IMR-90 (cell line): ENCODE results near the gene MIS18A. TPM values are rescaled to one million over a fixed set of nuclear protein-coding genes. Genes with fewer than 3 reads are reported as not detected.

Source experiments
- ATAC-seq: fragments of 200-7000 bp; cut with Tn5 transposase; 2 replicates; pipeline ENCODE4 v1.9.1; 2020; ENCODE audit warnings: low read depth, mild to moderate bottlenecking, moderate library complexity
- BruUV-seq: library from RNA; stranded (reverse); fragments of 400-500 nt; replicated peaks from 2 replicates; lab custom pipeline; 2021; lab: Mats Ljungman, UMichigan
- CTCF ChIA-PET: fragments of 300-600 bp; formaldehyde crosslinking; extraction: SDS; loops from one replicate; lab custom pipeline; 2021; ENCODE audit warnings: antibody characterized with exemption; lab: Yijun Ruan, JAX
- POLR2A ChIA-PET: fragments of 300-600 bp; sonication (Branson Sonifier 250); formaldehyde crosslinking; loops from one replicate; lab custom pipeline; 2022; ENCODE audit warnings: antibody characterized with exemption; ENCODE audit not compliant: unreplicated experiment; lab: Charles Lee
- DNase-seq: peaks from one replicate; pipeline ENCODE4 v3.0.0; 2013
- H2AFZ ChIP-seq: replicated peaks from 2 replicates; pipeline ENCODE3; 2013; ENCODE audit warnings: low read length, mild to moderate bottlenecking; ENCODE audit not compliant: poor library complexity
- H2AK5ac ChIP-seq: 2 replicates; pipeline ENCODE4 v1.6.1; 2013; ENCODE audit warnings: low read depth, low read length, inconsistent platforms
- H2AK9ac ChIP-seq: replicated peaks from 2 replicates; pipeline ENCODE3; 2013; ENCODE audit warnings: mild to moderate bottlenecking, low read depth, low read length, moderate library complexity; ENCODE audit not compliant: poor library complexity
- H2BK120ac ChIP-seq: 2 replicates; pipeline ENCODE4 v1.6.1; 2013; ENCODE audit warnings: low read depth, low read length, inconsistent platforms
- H2BK15ac ChIP-seq: 3 replicates; pipeline ENCODE4 v1.6.1; 2013; ENCODE audit warnings: low read depth, low read length, inconsistent platforms
- H2BK20ac ChIP-seq: 2 replicates; pipeline ENCODE4 v1.6.1; 2013; ENCODE audit warnings: low read depth, mild to moderate bottlenecking, inconsistent platforms, low read length, moderate library complexity
- H2BK5ac ChIP-seq: 2 replicates; pipeline ENCODE4 v1.6.1; 2013; ENCODE audit warnings: mild to moderate bottlenecking, low read depth, low read length, inconsistent platforms; ENCODE audit not compliant: poor library complexity, severe bottlenecking
- H3K14ac ChIP-seq: replicated peaks from 2 replicates; pipeline ENCODE4 v1.6.1; 2013; ENCODE audit warnings: low read depth, low read length, inconsistent platforms
- H3K18ac ChIP-seq: 2 replicates; pipeline ENCODE4 v1.6.1; 2013; ENCODE audit warnings: low read depth, low read length, control low read depth
- H3K23ac ChIP-seq: 2 replicates; pipeline ENCODE4 v1.6.1; 2013; ENCODE audit warnings: low read depth, low read length, inconsistent platforms
- H3K27ac ChIP-seq: 2 replicates; pipeline ENCODE4 v1.5.1; 2013; ENCODE audit warnings: mild to moderate bottlenecking, control low read depth, low read length; ENCODE audit not compliant: insufficient read depth
- H3K27me3 ChIP-seq: 2 replicates; pipeline ENCODE4 v1.6.1; 2013; ENCODE audit warnings: low read length; ENCODE audit not compliant: control insufficient read depth, insufficient read depth
- H3K36me3 ChIP-seq: 2 replicates; pipeline ENCODE4 v1.6.1; 2013; ENCODE audit warnings: low read length, mixed read lengths; ENCODE audit not compliant: control insufficient read depth, insufficient read depth
- H3K4ac ChIP-seq: 2 replicates; pipeline ENCODE4 v1.6.1; 2013; ENCODE audit warnings: low read depth, low read length, inconsistent platforms
- H3K4me1 ChIP-seq: 2 replicates; pipeline ENCODE4 v1.6.1; 2013; ENCODE audit warnings: low read length, mixed read lengths; ENCODE audit not compliant: control insufficient read depth, insufficient read depth
- H3K4me2 ChIP-seq: 2 replicates; pipeline ENCODE4 v1.6.1; 2013; ENCODE audit warnings: low read depth, mild to moderate bottlenecking, control low read depth, low read length, moderate library complexity
- H3K4me3 ChIP-seq: 2 replicates; pipeline ENCODE4 v1.5.1; 2013; ENCODE audit warnings: low read depth, mild to moderate bottlenecking, control low read depth, low read length, moderate library complexity; ENCODE audit not compliant: insufficient read depth
- H3K56ac ChIP-seq: 2 replicates; pipeline ENCODE4 v1.6.1; 2013; ENCODE audit warnings: low read length, inconsistent platforms; ENCODE audit not compliant: insufficient read depth; ENCODE audit errors: extremely low read depth
- H3K79me1 ChIP-seq, 2 experiments: 2 replicates each; pipeline ENCODE4 v1.6.1; 2013; ENCODE audit warnings: low read length in 2 of 2, inconsistent platforms in 1 of 2, low read depth in 1 of 2
- H3K9ac ChIP-seq: 2 replicates; pipeline ENCODE4 v1.6.1; 2013; ENCODE audit warnings: low read depth, low read length, control low read depth
- H3K9me1 ChIP-seq: 2 replicates; pipeline ENCODE4 v1.6.1; 2013; ENCODE audit warnings: low read length, inconsistent platforms; ENCODE audit not compliant: insufficient read depth
- H3K9me3 ChIP-seq: 2 replicates; pipeline ENCODE4 v1.6.1; 2013; ENCODE audit warnings: low read length; ENCODE audit not compliant: control insufficient read depth, insufficient read depth
- H4K20me1 ChIP-seq: 2 replicates; pipeline ENCODE4 v1.6.1; 2013; ENCODE audit warnings: low read length, inconsistent platforms; ENCODE audit not compliant: insufficient read depth
- H4K5ac ChIP-seq: 2 replicates; pipeline ENCODE4 v1.6.1; 2013; ENCODE audit warnings: mild to moderate bottlenecking, low read depth, low read length, control low read depth
- H4K8ac ChIP-seq, 2 experiments: 2 replicates each; pipeline ENCODE4 v1.6.1; 2013; ENCODE audit warnings: low read depth in 2 of 2, low read length in 2 of 2, control low read depth in 1 of 2, inconsistent platforms in 1 of 2
- H4K91ac ChIP-seq: 2 replicates; pipeline ENCODE4 v1.6.1; 2013; ENCODE audit warnings: low read depth, low read length, inconsistent platforms; ENCODE audit not compliant: insufficient read depth
- MXI1 ChIP-seq: IDR thresholded peaks from 2 replicates; pipeline ENCODE4 v1.6.1; 2012; ENCODE audit warnings: low read depth, mild to moderate bottlenecking, low read length, moderate library complexity, borderline replicate concordance
- RCOR1 ChIP-seq: IDR thresholded peaks from 2 replicates; pipeline ENCODE4 v1.6.1; 2012; ENCODE audit warnings: mild to moderate bottlenecking, low read length, improper control_type of control experiment; ENCODE audit not compliant: insufficient replicate concordance
- WGBS, 2 experiments: methylation state at CpG; one replicate each; pipeline versions ENCODE4 v1.1.5 to v1.1.7; 2013; ENCODE audit warnings: missing lambda C conversion rate in 2 of 2; ENCODE audit not compliant: insufficient read length in 1 of 2; ENCODE audit errors: extremely low coverage in 2 of 2; 5-methylcytosine and 5-hydroxymethylcytosine counted together
- dilution Hi-C: fragments of 300-500 bp; cut with HindIII; formaldehyde crosslinking; loops from one replicate; pipeline ENCODE4 v1.14.3; 2018; ENCODE audit warnings: low sequenced_read_pairs; ENCODE audit not compliant: unreplicated experiment
- in situ Hi-C: fragments of 300-500 bp; cut with MboI; formaldehyde crosslinking; loops from 3 replicates; pipeline ENCODE4 v1.14.3; 2019; ENCODE audit warnings: low sequenced_read_pairs, inconsistent platforms, mixed read lengths
- intact Hi-C: fragments of 100-400 bp; cut with micrococcal nuclease; formaldehyde crosslinking; loops from 2 replicates; pipeline ENCODE4 v1.10.0; 2022
- polyA plus RNA-seq, 3 experiments: library from polyadenylated mRNA; depleted of rRNA; stranded (reverse); fragments of >200 nt; gene quantifications; 2 replicates each; pipeline ENCODE4 v1.2.3, GENCODE V29; 2012; ENCODE audit warnings: low replicate concordance in 1 of 3
- total RNA-seq: library from RNA; depleted of rRNA; stranded (reverse); fragments of >200 nt; gene quantifications from 2 replicates; pipeline ENCODE4 v1.2.3, GENCODE V29; 2012

MIS18A gene
- total and polyA plus RNA-seq, 2 of the 4 experiments (the other 2 are of a cell fraction) = 4.5 to 7.6 TPM

GRCh38 chr21:32297449-32297848, 18.6 kb upstream of the MIS18A start:
- no peak for TF ChIP-seq RCOR1
- TF ChIP-seq MXI1 = no peak
- Histone ChIP-seq H2BK120ac (no peak overlapping the region), H3K27me3 (no peaks in the 10 kb centered on the region), H3K18ac (no peak overlapping the region), H3K14ac (no peak overlapping the region), H4K91ac (no peak overlapping the region), H2AFZ (no peak overlapping the region), H3K23ac (no peak overlapping the region; the same call in 1 of the 2 replicates), H3K4me1 (no peaks in the 10 kb centered on the region), H3K9me3 (no peaks in the 10 kb centered on the region), H3K4ac (no peak overlapping the region), H2AK9ac (no peak overlapping the region), H3K36me3 (peaks cover 7% of the 10 kb centered on the region), H3K56ac (no peak overlapping the region), H3K9me1 (peaks cover 6% of the 10 kb centered on the region), H3K79me1 (no peaks in the 10 kb centered on the region), H3K9ac (no peak overlapping the region), H3K4me3 (no peak overlapping the region), H3K27ac (no peak overlapping the region), H2BK20ac (no peak overlapping the region), H2BK15ac (no peak overlapping the region), H4K8ac (no peak overlapping the region), H2AK5ac (no peak overlapping the region), H4K5ac (no peak overlapping the region), H2BK5ac (no peak overlapping the region), H3K4me2 (no peak overlapping the region), H4K20me1 (no peaks in the 10 kb centered on the region)
- in situ Hi-C loops (no loop called here), intact Hi-C loops (no loop called here), dilution Hi-C loops (no loop called here)
- CTCF ChIA-PET = no interaction called here
- WGBS, 2 experiments = 100% methylated on average over 1 of the region's 7 CpGs; no CpG with 5 or more reads in 1 of the 2 experiments
- POLR2A ChIA-PET = no interaction called here
- no TSS peak for BruUV-seq
- DNase-seq (no peak), ATAC-seq (no peak)
